Bone marrow (tissue), 2 donors: ENCODE results near the gene KRTAP5-9.
"Not testable (repeated sequence)": the region's sequence is repeated elsewhere in the genome, so short reads cannot be mapped to it uniquely, and the experiment has no call there.

Source experiments
- DNase-seq, 2 donors: peaks; one replicate each; lab custom pipeline; 2025; lab: John Stamatoyannopoulos, UW

Gene KRTAP5-9, protein sequence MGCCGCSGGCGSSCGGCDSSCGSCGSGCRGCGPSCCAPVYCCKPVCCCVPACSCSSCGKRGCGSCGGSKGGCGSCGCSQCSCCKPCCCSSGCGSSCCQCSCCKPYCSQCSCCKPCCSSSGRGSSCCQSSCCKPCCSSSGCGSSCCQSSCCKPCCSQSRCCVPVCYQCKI

DNA sequence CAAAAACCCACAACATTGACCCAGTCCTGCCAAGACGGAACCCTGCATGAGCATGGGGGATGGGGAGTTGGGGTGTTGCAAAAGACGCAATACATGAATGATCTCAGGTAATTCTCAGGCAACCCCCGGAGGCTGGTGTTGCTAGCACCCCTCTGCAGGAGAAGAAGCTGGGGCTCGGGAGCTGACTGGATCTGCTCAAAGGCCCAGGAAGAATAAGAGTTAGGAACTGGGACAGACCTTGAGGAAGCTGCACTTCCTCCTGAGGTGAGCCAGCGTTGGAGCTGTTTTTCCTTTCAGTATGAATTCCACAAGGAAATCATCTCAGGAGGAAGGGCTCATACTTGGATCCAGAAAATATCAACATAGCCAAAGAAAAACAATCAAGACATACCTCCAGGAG, at the start of gene KRTAP5-9:
TSS of gene KRTAP5-9 (plus strand) at position 301 of the 400 bp plus-strand sequence. CDS start 238 bp downstream, outside the sequence.
- no peak for DNase-seq

DNA sequence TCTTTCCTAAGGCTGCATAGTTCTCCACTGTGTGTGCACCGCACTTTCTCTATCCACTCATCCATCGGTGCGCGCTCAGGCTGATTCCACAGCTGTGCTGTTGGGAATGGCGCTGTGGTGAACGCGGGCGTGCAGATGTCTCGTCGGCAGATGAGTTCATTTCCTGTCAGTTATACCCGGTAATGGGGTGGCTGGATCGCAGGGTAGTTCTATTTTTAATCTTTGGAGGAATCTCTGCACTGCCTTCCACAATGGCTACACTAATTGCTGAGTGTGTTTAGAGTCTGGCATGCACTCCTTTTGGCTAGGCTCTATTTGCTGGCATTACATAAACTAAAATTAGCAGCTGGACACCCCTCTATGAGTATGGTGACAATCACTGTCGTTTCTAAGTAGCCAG, 49.1 kb upstream of the KRTAP5-9 start:
- peak in 1 of 2 donors; percentile 72 for DNase-seq

DNA sequence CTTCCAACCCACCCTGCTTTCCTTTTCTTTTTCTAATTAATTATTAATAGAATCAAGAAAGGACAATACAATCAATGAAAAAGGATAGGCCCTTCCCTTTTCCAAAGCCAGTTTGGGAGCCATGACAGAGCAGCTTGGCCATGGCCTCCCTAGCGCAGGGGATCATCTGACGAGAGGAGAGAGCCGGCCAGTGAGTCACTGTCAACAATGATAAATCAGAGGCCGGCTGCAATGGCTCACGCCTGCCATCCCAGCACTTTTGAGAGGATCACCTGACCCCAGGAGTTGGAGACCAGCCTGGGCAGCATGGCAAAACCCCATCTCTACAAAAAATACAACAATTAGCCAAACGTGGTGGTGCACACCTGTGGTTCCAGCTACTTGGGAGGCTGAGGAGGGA, 48.7 kb upstream of the KRTAP5-9 start:
- no peak for DNase-seq

DNA sequence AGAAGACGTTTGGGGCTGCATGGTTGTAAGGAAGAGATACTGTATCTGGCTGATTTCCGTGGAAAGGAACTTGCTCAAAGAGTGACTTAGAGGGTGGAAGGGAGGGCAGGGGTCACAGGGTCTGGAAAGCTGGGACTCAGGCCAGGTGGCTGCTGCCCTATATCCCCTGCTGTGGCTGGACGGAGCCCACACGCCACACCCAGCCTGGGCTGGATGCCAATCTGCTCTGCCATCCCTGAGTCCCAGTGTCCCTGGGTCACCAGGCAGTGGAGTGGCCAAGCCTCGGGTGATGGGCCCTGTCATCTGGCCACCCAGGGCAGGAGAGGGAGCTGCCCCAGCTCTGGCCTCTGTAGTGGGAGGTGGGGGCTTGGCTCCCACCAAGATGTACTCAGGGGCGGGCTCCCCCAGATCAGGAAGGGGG, 47.6 kb upstream of the KRTAP5-9 start:
- no peak for DNase-seq

- no peak for DNase-seq
Observed at GRCh38 chr11:71501071-71501985, 46.9 kb upstream of the KRTAP5-9 start.

- DNase-seq: no peak
Observed at GRCh38 chr11:71502026-71502425, 46.2 kb upstream of the KRTAP5-9 start.

DNA sequence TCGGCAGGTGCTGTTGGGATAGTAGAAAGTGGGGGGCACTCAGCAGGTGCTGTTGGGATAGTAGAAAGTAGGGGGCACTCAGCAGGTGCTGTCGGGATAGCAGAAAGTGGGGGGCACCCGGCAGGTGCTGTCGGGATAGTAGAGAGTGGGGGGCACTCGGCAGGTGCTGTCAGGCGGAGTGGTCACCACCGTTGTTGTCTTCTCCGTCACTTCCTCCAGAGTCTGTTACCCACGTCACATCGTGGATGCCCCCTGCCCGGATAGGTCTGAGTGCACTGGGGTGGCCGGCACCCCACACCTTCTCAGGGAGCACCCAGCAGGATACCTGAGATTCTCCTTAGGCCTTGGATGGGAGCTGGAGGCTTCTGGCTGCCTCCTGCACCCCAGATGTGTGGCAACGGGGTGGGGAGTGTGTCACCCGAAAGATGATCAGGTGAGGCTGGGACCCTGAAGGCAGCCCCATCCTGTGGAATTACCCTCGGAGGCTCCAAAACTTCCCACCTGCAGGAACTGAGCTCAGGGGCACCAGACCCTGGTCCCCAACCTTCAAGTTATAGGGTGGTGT, 45.3 kb upstream of the KRTAP5-9 start:
- no peak for DNase-seq

- no peak for DNase-seq
Observed at GRCh38 chr11:71504531-71504930, 43.7 kb upstream of the KRTAP5-9 start.

DNA sequence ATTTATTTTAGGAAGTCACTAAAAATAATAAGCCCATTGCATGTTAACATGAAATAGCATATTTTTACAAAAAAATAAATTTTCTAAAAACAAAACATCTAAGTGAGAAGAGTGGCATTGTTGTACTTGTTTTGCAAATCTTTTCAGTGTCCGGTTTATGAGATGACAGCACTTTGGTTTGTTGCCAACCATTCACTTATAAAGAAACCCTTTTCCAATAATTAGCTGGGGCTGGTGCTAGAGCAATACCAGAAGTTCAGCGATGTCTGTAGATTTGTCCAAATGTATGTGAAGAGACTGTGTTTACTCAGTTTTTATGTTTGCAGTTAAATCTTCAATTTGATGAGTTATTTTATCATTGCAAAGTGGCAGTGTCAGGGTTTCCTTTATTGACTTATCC, 43.2 kb upstream of the KRTAP5-9 start:
- no peak for DNase-seq

DNA sequence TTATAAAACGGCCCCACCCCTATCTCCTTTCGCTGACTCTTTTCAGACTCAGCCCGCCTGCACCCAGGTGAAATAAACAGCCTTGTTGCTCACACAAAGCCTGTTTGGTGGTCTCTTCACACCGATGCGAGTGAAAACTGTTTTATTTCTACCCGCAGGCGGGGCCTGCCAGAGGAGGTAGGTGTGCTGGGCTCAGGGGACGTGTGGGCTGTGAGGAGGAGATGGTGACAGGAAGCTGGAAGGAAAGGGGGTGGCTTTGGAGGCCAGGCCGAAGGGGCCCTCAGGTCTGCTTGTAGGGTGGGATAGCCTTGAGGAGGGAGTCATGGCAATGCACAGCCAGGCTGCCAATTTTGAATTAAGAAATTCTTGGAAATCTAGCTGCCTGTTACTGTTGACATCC, 42.4 kb upstream of the KRTAP5-9 start:
- no peak for DNase-seq

GRCh38 chr11:71507102-71507501, 41.1 kb upstream of the KRTAP5-9 start:
- no peak for DNase-seq

- no peak for DNase-seq
Observed at GRCh38 chr11:71518506-71519471, 29.4 kb upstream of the KRTAP5-9 start.

DNA sequence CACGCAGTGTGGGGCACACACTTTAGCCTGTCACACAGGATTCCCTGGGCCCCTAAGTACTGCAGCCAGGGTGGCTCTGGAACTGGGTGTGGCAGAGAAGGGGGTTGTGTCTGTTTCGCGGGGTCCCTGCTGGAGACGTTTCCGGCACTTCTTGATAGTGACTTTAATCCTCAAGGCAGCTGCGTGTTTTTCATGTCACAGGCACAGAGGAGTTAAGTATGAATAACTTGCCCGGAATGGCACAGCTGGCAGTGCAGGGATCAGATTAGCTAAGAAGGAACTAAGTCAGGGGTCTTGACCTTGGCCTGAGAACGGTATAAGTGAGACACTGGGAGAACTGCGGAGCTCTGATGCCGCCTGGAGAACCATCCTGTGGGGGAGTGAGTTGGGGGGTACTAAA, 28.7 kb upstream of the KRTAP5-9 start:
- DNase-seq: no peak

- DNase-seq: no peak
Observed at GRCh38 chr11:71525188-71525937, 22.9 kb upstream of the KRTAP5-9 start.

GRCh38 chr11:71525938-71526495, 22.2 kb upstream of the KRTAP5-9 start:
- DNase-seq: no peak

- DNase-seq: not testable (repeated sequence)
Observed at GRCh38 chr11:71526796-71527575, 21.2 kb upstream of the KRTAP5-9 start, which contains the start of gene KRTAP5-7. TSS of gene KRTAP5-7 (plus strand) at chr11:71527267. CDS start at chr11:71527301, 34 bp downstream.

DNA sequence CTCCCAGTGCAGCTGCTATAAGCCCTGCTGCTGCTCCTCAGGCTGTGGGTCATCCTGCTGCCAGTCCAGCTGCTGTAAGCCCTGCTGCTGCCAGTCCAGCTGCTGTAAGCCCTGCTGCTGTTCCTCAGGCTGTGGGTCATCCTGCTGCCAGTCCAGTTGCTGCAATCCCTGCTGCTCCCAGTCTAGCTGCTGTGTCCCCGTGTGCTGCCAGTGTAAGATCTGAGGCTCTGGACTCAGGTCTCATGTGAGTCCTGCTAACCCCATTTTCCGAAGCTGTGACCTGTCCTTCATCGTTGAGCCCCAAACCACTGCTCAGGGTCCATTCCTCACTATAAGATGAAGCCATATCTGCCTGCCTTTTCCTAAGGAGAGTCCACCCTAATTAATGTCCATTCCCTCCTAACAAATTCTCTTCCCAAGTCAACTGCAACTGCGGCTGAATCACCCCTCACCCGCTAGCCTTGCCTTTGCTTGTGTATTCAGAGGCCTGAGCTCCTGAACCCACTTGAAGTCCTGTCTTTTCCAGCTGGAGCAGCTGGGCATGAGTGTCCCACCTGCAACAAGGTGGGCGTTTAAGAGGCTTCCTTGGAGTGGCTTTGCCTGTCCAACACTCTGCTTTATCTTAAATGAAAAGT, 20.5 kb upstream of the KRTAP5-9 start:
- DNase-seq: no peak

- DNase-seq: no peak
Observed at GRCh38 chr11:71530602-71531001, 17.6 kb upstream of the KRTAP5-9 start.

- no peak for DNase-seq
Observed at GRCh38 chr11:71532036-71532610, 16.1 kb upstream of the KRTAP5-9 start.
